NOMO-1 treated with DMSO at 0.1 percent for 48 hours (cell line): Measurements from ENCODE around the gene KIR3DL3.
"Not testable (repeated sequence)": the region's sequence is repeated elsewhere in the genome, so short reads cannot be mapped to it uniquely, and the experiment has no call there.

Experiments
- DNase-seq: peaks from one replicate; lab custom pipeline; 2025; ENCODE audit not compliant: unreplicated experiment; lab: John Stamatoyannopoulos, UW

Gene KIR3DL3

DNA sequence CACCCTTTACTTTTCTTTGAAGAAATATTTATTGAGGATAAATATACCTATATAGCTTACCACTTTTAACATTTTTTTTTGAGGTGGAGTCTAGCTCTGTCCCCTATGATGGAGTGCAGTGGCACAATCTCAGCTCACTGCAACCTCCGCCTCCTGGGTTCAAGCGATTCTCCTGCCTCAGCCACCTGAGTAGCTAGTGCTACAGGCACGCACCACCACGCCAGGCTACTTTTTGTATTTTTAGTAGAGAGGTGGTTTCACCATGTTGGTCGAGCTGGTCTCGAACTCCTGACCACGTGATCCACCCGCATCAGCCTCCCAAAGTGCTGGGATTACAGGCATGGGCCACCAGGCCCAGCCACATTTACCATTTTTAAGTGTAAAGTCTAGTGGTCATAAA, 51.6 kb downstream of the KIR3DL3 start:
- not testable (repeated sequence) for DNase-seq

DNA sequence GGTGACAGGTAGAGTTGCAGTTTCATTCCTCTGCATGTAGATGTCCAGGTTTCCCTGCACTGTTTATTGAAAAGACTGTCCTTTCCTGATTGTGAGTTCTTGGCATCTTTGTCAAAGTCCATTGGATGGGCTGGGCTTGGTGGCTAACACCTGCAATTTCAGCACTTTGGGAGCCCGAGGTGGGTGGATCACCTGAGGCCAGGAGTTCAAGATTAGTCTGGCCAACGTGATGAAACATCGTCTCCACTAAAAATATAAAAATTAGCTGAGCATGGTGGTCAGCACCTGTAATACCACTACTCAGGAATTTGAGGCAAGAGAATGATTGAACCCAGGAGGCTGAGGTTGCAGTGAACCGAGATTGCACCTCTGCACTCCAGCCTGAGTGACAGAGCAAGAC, 53.6 kb downstream of the KIR3DL3 start:
- not testable (repeated sequence) for DNase-seq

- DNase-seq = peak; percentile 71
These were observed 54.7 kb downstream of the KIR3DL3 start for GRCh38 chr19:54778896-54779295.

DNA sequence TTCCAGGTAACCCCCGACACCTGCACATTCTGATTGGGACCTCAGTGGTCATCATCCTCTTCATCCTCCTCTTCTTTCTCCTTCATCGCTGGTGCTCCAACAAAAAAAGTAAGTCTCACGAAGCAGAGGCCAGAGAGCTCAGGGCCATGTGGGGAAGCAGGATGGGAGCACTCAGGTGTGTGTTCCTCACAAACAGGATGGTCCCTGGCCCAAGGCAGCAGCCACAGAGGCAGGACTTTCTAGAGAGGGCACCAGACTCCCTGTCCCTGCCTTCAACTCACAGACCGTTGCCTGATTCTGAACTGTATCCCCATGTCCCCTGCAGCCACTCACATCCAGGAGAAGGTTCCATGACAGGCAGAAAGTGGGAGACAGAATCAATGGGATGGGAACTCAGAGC, 58.7 kb downstream of the KIR3DL3 start:
- DNase-seq = not testable (repeated sequence)
